Measurements from ENCODE around the gene CD300LF.

The CD300LF gene

GRCh38 chr17:74686761-74687160, 26.0 kb downstream of the CD300LF start:
- no peaks in the 10 kb centered on the region for H3K4me1 ChIP-seq (ENCODE audit: insufficient read depth, low read length, severe bottlenecking)

GRCh38 chr17:74682471-74683190, 30.1 kb downstream of the CD300LF start:
- H3K9me3 ChIP-seq (ENCODE audit: low read length) = no peaks in the 10 kb centered on the region

More at GRCh38 chr17:74686761-74687160, 26.0 kb downstream of the CD300LF start:
- Histone ChIP-seq H3K36me3 (ENCODE audit: insufficient read depth, low read length) (no peaks in the 10 kb centered on the region), H4K20me1 (ENCODE audit: insufficient read depth, low read length) (no peaks in the 10 kb centered on the region), H2AFZ (ENCODE audit: low read length) (no peak overlapping the region), H3K27ac (ENCODE audit: low read depth, low read length, poor library complexity, severe bottlenecking) (no peak overlapping the region), H3K27me3 (ENCODE audit: insufficient read depth, low read length) (peaks cover 5% of the 10 kb centered on the region; the same call in 1 of the 2 replicates), H3K9ac (ENCODE audit: low read length) (no peak overlapping the region), H3K4me3 (ENCODE audit: low read depth, low read length, poor library complexity, severe bottlenecking) (no peak overlapping the region), H3K4me2 (ENCODE audit: low read length) (no peak overlapping the region), H3K9me2 (ENCODE audit: low read depth, low read length) (no peaks in the 10 kb centered on the region), H3K9me3 (ENCODE audit: low read length) (no peaks in the 10 kb centered on the region), H3K79me2 (ENCODE audit: insufficient read depth, low read length) (no peaks in the 10 kb centered on the region), H3F3A (ENCODE audit: insufficient read depth, low read length) (no peaks in the 10 kb centered on the region)
- TF ChIP-seq CTCF (IDR thresholded peaks at IDR 0.05; ENCODE audit: low read length) (peak; percentile 6; the same call in 1 of the 2 replicates), EZH2 (IDR thresholded peaks at IDR 0.05; ENCODE audit: borderline replicate concordance, low read length) (no peak)

GRCh38 chr17:74682028-74682427, 30.7 kb downstream of the CD300LF start:
- TF ChIP-seq EZH2 (IDR thresholded peaks at IDR 0.05; ENCODE audit: borderline replicate concordance, low read length) = no peak
- no peak for TF ChIP-seq CTCF (IDR thresholded peaks at IDR 0.05; ENCODE audit: low read length)
- Histone ChIP-seq H3K27me3 (ENCODE audit: insufficient read depth, low read length) (peaks cover 5% of the 10 kb centered on the region; the same call in 1 of the 2 replicates), H3K36me3 (ENCODE audit: insufficient read depth, low read length) (no peaks in the 10 kb centered on the region)

More at GRCh38 chr17:74682471-74683190, 30.1 kb downstream of the CD300LF start:
- H2AFZ ChIP-seq (ENCODE audit: low read length) = no peak overlapping the region
- no peak overlapping the region for H3K27ac ChIP-seq (ENCODE audit: low read depth, low read length, poor library complexity, severe bottlenecking)
- no peaks in the 10 kb centered on the region for H3F3A ChIP-seq (ENCODE audit: insufficient read depth, low read length)
- H3K9me2 ChIP-seq (ENCODE audit: low read depth, low read length) = no peaks in the 10 kb centered on the region
- H3K4me3 ChIP-seq (ENCODE audit: low read depth, low read length, poor library complexity, severe bottlenecking) = no peak overlapping the region
- TF ChIP-seq CTCF (IDR thresholded peaks at IDR 0.05; ENCODE audit: low read length) (no peak), EZH2 (IDR thresholded peaks at IDR 0.05; ENCODE audit: borderline replicate concordance, low read length) (no peak)
- no peaks in the 10 kb centered on the region for H3K36me3 ChIP-seq (ENCODE audit: insufficient read depth, low read length)
- no peak overlapping the region for H3K9ac ChIP-seq (ENCODE audit: low read length)
- peaks cover 5% of the 10 kb centered on the region; the same call in 1 of the 2 replicates for H3K27me3 ChIP-seq (ENCODE audit: insufficient read depth, low read length)
- H3K79me2 ChIP-seq (ENCODE audit: insufficient read depth, low read length) = no peaks in the 10 kb centered on the region
- H3K4me1 ChIP-seq (ENCODE audit: insufficient read depth, low read length, severe bottlenecking) = no peaks in the 10 kb centered on the region
- no peaks in the 10 kb centered on the region for H4K20me1 ChIP-seq (ENCODE audit: insufficient read depth, low read length)
- H3K4me2 ChIP-seq (ENCODE audit: low read length) = no peak overlapping the region

More at GRCh38 chr17:74682028-74682427, 30.7 kb downstream of the CD300LF start:
- Histone ChIP-seq H3K27ac (ENCODE audit: low read depth, low read length, poor library complexity, severe bottlenecking) (no peak overlapping the region), H3K4me3 (ENCODE audit: low read depth, low read length, poor library complexity, severe bottlenecking) (no peak overlapping the region), H3K9me3 (ENCODE audit: low read length) (no peaks in the 10 kb centered on the region), H3F3A (ENCODE audit: insufficient read depth, low read length) (no peaks in the 10 kb centered on the region), H3K4me1 (ENCODE audit: insufficient read depth, low read length, severe bottlenecking) (no peaks in the 10 kb centered on the region), H3K79me2 (ENCODE audit: insufficient read depth, low read length) (no peaks in the 10 kb centered on the region), H3K4me2 (ENCODE audit: low read length) (no peak overlapping the region), H3K9me2 (ENCODE audit: low read depth, low read length) (no peaks in the 10 kb centered on the region), H4K20me1 (ENCODE audit: insufficient read depth, low read length) (no peaks in the 10 kb centered on the region), H2AFZ (ENCODE audit: low read length) (no peak overlapping the region), H3K9ac (ENCODE audit: low read length) (no peak overlapping the region)

All from OCI-LY1 (cell line).